HG03280 (cell line): ENCODE results near the gene C14orf119.

ENCODE experiments used
- ATAC-seq: cut with Tn5 transposase; IDR thresholded peaks from one replicate; pipeline ENCODE4 v1.9.1; 2021; ENCODE audit warnings: mild to moderate bottlenecking, moderate library complexity; ENCODE audit not compliant: unreplicated experiment

The C14orf119 gene

DNA sequence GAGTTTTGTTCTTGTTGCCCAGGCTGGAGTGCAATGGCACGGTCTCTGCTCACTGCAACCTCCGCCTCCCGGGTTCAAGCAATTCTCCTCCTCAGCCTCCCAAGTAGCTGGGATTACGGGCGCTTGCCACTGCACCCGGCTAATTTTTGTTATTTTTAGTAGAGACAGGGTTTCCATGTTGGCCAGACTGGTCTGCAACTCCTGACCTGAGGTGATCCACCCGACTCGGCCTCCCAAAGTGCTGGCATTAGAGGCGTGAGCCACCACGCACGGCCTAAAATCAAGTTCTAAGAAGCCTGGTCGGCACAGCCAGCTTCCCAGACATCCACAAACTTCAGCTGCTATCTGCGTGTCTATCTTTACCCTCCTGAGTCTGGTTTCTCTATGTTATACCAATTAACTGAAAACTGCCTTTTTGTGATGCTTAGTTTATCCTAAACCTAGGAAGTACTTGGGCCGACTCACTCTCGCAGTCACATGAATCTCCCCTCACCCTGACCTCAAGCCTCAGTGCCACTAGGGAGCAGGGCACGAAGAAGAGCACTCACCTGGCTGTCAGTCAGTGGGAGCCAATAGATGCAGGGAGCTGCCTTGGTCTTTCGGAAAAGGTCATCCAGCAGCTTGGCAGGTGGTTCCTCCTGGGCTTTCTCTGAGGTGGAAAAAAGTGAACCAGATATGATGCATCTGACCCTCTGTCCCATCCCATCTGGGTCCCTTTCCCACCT is 34.6 kb upstream of the C14orf119 start:
- no peak for ATAC-seq

DNA sequence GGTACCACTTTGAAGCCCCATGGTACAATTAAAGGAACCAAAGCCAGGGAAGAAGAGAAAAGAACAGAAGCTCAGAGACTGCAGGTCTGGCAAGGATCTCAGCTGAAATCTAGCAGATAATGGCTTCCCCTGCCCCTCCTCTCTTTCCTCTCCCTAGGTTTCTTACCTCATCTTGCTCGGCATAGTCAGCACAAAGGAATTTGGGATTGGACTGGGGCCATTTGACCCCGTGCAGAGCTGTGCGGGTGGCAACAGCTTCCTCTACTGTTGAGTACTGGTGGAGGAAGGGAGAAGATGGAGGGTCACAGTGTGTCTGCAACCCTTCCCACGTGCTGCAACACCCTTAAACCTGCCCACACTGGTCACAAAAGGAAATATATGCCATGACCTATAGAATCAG is 33.3 kb upstream of the C14orf119 start:
- no peak for ATAC-seq

DNA sequence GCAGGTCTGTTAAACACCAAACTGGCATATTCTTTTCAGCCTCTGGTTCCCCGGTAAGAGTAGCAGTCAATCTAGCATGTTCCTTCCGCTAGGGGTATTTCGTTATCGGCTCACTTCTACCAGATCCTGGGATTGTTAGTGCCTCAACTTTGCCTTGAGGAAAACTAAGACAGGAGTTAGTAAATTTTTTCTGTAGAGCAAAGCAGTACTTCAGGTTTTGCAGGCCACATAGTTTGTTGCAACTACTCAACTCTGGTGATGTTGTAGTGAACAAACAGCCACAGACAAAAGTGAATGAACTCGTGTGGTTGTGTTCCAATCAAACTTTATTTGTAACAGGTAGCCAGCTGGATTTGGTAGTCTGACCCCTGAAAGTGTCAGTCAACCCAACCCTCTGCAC is 31.7 kb upstream of the C14orf119 start:
- no peak for ATAC-seq

DNA sequence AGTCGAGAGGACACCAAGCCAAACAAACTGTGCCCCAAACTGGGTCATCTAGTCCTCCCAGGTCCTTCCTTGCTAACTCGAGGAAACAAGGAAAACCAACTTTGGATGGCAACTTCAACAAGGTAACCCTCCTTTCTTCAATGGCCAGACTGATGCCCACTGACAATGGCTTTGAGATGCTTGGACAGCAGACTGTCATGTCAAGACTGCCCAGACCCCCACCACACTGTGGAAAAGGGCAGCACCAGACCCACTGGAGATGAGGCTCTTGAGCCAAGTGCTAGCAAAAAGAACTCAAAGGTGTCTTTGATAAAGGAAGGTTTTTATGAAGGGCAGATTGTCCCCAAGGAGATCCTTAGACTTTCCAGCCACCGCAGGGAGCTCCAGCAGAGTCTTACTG is 28.9 kb upstream of the C14orf119 start:
- ATAC-seq = no peak

DNA sequence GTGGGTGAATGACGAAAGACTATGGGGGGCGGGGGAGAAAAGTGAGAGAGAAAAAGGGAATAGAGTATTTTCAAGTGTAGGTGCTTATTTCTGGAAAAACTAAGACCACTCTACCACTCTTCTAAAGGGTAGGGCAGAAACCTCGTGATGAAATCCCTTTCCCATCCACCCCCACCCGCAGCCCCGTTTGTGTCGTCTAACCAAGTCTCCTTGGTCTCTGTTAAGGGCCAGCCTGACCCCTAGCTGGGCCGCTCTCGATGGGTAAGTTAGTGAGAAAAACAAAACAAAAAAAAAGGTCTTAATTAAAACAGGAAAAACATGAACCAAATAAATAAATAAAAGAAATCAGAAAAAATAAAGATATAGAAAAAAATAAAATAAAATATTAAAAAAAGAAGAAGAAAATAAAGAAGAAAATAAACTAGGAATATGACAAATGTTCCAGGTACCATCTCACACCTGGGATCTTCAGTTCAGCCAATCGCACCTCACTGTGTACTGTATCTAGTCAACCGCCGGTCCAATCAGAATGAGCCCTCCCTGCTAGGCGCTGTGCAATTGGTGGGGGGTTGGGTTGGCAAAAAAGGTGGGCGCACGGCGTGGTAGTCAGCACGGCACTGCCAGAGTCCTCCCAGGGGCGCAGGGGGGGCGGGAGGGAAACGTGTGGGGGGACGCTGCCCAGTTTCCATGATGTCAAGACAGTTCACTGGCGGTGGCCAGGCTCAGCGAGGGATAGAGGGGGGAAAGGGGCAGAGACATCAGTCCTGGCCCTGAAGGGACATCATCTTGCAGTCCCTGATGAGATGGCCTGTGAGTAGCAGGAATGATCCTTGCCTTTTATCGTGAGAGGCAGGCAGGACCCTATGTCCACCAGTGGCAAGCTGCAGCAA is 28.2 kb upstream of the C14orf119 start:
- no peak for ATAC-seq

DNA sequence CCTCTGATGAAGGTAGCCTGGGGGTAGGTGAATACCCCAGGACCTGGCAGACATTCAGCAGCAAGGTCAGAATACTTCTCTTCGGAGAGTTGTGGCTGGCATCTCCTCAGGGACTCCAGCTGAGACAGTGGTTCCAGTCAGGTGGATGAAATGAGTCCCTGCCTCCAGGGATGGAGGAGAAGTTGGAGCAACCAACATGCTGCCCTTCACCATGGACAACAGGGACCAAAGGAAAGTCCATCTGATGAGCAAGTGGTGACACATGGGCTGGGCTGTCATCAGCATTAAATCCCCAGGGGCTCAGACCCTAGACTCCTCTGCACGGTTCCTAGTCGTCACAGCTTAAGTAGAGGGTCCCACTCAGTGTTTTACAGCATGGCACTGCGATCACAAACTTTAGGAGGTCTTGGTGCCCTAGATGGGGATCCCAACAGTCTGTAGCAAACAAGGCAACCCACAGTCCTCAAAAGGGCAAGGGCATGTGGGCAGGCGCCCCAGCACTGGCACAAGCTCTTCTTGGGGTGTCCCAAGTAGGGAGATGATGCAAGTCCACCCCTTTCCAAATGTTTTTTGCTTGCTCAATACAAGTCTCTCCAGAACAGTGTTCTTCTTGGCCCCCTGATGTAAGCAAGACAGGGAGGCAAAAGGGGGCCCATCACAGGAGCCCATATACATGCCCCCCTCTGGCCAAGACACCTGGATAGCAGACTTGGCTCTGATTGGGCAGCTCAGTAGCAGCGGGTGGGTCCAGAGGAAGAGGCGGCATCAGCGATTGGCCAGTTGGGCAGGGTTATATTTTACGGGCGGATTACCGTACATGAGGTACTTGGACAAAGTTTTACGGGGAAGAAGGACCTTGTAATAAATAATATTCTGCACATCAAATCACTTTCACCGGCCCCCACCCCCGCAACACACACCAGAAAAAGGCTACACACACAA is 27.2 kb upstream of the C14orf119 start:
- ATAC-seq = no peak

DNA sequence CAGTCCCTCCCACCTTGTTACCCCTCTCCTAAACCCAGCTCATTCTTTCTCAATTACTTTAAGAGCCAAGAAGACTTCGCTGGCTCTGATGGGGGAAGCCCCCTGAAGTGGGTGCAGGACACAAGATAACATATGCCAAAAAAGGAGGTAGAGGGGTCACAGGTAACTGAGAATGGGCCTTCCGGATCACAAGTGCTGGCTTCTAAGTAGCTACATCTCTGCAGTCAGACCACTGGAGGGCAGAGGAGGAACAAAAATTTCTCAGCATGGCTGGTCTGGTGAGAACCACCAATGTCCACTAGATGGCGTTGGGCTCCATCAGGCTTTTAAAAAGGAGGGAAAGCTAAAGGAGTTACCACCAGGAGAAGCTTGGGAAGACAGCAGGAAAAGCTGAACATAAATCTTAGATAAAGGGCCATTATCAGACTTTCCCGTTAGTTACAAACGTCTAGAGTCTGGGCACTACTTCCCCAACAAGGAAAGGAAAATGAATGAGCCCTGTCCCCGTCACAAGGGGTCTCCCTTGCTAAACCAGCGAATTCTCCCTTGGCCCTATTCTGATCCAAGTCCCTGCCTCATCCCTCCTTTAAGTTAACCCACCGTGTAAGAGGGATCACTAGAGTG is 26.4 kb upstream of the C14orf119 start:
- ATAC-seq = peak; percentile 75

DNA sequence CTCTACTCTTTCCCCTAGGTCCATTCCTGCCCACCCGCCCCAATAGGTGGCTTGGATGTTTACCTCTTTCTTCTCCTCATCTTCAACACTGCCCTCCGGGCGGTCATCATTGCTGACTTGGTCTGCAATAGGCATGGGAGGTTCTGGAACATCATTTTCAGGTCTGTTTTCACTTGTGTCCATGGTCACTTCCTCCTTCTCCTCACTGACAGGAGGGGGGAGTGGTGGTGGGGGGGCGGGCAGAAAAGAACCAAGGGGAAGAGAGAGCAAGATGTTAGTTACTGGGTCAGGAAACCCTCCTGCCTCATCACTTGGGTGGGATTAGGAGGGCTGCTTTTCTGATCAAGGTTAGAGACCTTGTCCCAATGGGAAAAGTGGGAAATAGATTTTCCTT is 25.9 kb upstream of the C14orf119 start:
- ATAC-seq = no peak

DNA sequence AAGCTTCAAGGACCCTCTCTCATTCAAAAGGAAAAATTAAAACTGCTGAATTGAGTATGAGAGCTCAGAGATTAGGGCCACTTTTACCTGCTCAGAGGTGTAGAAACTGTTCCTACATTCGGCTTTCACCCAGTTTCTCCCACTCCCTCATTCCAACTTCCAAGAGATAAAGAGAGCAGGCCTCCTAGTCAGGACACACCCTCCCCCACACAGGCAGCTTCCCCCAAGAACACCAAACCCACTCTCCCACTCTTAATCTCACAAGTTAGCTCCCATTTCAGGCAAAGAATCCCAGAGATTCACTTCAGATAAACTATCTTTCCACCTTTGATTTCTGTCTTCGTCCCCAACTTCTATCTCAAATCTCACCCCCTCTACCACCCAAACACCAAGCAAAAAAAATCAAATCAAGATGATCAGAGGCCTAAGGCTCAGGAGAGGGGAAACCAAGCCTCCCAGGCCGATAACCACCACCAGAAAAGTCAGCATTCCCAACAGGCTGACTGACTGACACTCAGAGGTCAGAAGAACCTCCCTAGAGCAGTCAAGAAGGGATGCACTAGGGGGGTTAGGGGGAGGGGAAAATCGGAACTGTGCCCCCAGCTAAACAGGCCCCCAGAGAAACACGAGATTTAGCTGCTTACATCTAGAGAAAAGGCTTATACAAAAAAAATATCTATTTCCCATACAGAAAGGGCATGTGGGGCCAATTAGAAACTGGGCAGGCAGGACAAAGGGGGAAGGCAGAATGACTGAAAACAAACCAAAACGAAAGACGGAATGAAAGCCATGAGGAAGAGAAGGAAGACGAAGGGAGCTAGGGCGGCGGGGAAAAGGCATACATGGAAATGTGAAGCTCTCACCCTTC is 24.8 kb upstream of the C14orf119 start:
- ATAC-seq = no peak

DNA sequence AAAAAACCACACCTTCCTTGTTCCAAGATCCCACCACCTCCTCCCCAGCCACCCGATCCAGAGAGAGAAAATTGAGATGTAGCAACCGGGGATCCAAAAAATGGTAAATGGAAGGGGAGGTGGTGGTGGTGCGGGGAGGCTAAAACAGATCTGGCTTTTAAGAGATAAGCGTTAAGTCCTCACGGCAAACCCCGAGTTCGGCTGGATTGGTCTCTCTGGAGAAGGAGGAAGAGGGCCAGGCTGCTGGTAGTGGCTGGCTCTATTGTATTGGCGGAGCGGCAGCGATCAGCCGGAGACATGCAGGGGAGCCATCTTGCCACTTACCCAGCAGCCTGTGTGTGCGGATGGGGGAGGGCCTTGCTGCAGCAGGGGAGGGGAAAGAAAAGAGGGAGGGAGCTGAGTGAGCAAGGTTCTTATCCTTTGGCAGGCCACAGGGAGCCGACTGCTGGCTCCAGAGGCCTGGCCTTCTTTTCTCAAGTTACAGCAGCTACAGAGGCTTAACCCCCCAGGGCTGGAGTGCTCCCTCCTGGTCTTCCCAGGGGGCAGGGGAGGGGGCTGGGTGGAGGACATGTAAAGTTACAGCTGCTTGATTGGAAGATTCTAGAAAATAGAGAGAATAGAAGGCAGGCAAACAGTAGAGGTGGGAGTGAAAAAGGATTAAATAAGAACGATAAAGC is 23.9 kb upstream of the C14orf119 start:
- peak; percentile 87 for ATAC-seq

DNA sequence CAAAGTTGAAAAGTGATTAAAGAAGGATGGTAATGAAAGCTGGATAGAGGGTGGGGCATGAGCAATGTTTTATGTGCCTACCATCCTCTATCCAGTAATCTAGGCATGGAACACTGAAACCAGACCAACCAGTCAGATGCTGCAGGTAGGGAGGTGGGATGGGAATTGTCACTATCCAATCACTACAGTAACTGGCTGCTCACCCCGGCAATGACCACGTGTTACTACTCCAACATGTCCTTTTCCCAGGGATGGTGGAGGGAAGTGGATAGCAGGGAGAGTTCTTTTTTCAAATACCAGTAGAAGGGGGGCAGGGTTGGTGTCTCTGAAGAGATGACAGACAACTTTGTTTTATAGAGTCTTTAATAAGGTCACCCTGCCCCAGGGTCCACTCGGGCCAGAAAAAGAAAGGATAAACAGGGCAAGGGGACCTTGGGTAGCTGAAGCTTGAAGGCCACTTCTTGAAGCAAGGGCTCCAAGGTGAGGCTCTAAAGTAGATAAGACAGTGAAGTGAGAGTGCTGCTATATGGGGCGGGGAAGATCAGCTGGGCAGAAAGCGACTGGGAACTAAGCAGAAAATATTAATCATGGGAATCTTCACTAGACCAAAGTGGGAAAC is 23.3 kb upstream of the C14orf119 start:
- ATAC-seq = no peak

DNA sequence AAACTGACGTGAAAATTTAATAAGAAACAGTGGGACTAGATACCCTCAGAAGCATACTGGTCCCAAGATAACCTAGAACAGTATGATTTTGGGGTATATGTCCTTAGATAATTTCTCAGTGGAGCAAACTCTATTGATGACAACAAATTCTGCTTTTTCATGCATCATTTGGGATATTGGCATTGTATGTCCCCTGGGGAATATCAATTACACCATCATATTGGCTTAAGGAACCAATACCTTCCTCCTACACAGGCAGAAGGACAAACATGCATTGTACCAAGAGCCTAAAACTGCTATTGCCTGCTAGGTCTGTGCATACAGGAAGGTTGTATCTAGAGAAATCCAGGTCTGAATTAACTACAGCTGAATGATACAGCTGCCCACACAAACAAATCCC is 20.4 kb upstream of the C14orf119 start:
- ATAC-seq = no peak

DNA sequence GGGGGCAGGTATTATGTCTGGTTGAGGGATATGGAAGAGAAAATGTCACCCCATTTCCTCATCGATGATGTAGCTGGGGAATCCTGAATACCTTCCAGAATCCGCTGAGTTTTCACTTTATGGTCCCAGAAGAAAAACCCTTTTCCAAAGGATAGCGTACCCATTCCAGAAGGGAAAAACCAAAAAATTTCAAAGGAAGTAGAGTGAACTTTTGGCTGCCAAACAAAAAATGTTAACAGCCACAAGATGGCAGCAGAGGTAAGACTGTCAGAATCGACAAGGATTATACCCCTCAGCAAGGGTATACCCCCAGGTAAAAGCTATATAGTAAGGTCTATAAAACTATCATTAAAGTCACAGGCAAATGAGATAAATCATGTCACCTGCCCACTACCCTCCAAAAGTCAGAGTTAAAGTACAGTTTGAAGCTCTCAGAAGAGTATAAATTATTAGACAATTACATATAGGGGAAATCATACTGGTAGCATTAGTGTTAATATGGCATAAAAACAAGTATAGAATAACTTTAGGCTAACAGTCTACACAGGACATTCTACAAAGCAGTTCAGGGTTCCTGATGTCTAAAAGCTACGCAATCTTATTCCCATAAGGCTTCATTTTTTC is 18.4 kb upstream of the C14orf119 start:
- ATAC-seq = no peak

DNA sequence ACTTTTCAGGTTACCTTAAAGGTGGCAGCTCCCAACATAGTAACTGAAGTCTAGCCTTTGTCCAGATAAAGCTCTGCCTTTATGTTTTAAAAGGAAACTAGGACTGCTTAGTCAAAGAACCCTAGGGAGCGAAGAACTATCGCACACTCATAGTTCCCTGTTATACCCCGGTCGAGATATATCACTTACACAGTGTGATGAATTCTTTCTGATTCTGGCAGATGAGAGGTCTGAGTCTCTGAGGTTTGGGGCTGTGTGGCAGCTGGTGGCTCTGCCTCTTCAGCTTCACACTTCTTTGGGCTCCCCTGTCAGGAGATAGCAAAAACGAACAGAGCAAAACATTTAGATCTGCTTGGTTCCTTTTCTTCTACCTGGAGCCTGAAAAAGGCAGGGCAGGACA is 17.3 kb upstream of the C14orf119 start:
- ATAC-seq = no peak

DNA sequence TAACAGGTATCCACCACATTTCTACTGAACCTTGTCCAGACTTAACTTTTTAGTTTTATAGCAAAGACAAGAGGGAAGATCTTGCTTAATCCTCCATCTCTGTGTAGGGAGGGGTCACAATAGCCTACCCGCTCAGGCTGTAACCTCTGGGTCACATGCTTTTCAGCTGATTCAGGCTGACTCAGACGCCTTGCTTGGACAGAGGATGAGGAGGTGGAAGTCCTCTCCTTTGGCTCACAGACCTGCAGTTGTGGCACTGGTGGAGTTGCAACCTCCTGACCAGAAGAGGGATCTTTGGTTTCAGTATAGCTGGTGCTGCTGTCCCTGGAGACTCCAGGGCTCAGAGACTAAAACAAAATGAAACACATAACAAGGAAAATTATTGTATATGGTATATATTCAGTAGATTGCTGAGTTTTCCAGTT is 16.6 kb upstream of the C14orf119 start:
- no peak for ATAC-seq

DNA sequence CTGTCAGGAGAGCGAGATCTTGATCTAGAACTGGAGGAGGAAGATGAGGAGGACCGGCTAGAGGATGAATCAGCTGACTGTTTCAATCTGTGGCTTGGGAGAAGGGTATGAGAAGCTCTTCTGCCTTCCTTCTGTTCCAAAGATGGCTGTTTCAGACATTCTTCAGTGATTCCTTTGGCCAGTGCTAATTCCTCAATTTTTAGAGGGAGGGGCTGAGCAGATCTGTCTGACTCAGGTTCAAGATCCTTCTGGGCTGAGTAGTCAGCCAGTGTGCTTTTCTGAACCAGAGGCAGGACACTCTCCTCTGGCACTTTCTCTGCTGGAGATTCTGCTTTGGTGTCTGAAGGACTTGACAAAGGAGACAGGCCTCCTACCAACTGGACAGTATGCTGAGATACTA is 15.6 kb upstream of the C14orf119 start:
- ATAC-seq = no peak

DNA sequence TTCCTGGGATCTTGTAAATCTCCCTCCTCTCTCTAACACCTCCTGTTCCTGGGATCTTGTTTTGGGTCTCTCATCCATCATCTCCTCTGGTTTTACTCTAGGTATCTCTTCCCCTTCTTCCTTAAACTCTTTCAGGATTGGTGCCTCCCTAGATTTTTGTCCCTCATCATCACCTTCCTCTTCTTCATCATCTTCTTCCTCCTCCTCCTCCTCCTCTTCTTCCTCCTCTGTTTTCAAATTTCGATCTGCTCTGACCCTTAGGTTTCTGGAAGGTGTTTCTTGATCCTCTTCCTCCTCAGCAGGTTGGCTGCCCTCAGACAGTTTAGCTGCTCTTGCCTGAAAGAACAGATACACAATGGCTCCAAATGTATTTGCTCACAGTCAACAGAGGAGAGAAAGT is 14.8 kb upstream of the C14orf119 start:
- no peak for ATAC-seq

DNA sequence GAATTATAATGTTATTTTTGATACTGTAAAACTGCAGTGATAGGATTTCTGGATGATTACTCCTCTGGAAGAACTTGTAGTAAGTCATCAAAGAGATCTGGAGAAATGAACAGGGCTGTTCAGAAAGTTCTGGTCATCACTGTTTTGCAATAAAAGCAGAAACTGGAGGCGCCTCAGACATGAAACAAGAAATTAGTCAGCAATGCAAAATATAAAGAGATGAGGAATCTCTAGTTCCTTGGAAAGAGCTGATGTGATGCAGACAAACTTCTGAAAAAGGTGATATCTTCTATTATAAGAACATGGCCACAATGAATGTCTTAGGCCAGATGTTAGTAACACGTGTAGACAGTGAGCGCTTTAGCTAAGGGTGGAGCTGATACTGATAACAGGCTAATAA is 9.8 kb upstream of the C14orf119 start:
- ATAC-seq = no peak
